Immature natural killer cell (primary cell): ENCODE measurements around the gene CPS1. TPM values are rescaled to one million over a fixed set of nuclear protein-coding genes. Genes with fewer than 3 reads are reported as not detected.

ENCODE experiments used
- DNase-seq, 3 donors: peaks; one replicate each; pipeline ENCODE4 v3.0.0; 2022; ENCODE audit warnings: mixed read lengths in 1 of 3
- H3K27ac Mint-ChIP-seq, 6 donors: one replicate each; pipeline ENCODE4 v1.8.0; 2020; ENCODE audit warnings: mixed read lengths in 6 of 6, mild to moderate bottlenecking in 5 of 6, inconsistent platforms in 4 of 6, moderate library complexity in 3 of 6
- H3K27me3 Mint-ChIP-seq, 3 donors: one replicate each; pipeline ENCODE4 v1.8.0; 2020 to 2021; ENCODE audit warnings: low read depth in 3 of 3, mild to moderate bottlenecking in 3 of 3, mixed read lengths in 3 of 3, moderate library complexity in 3 of 3, inconsistent platforms in 1 of 3
- H3K36me3 Mint-ChIP-seq, 3 donors: one replicate each; pipeline ENCODE4 v1.8.0; 2020; ENCODE audit warnings: mixed read lengths in 3 of 3, inconsistent platforms in 2 of 3, mild to moderate bottlenecking in 2 of 3
- H3K4me1 Mint-ChIP-seq, 2 donors: one replicate each; pipeline ENCODE4 v1.8.0; 2020; ENCODE audit warnings: inconsistent platforms in 2 of 2, mild to moderate bottlenecking in 2 of 2, mixed read lengths in 2 of 2, moderate library complexity in 1 of 2
- H3K4me3 Mint-ChIP-seq, 5 donors: one replicate each; pipeline ENCODE4 v1.8.0; 2020; ENCODE audit warnings: mild to moderate bottlenecking in 5 of 5, mixed read lengths in 5 of 5, inconsistent platforms in 3 of 5, moderate library complexity in 3 of 5
- H3K9me3 Mint-ChIP-seq, 6 donors: one replicate each; pipeline ENCODE4 v1.8.0; 2020; ENCODE audit warnings: mild to moderate bottlenecking in 6 of 6, mixed read lengths in 6 of 6, inconsistent platforms in 4 of 6, moderate library complexity in 3 of 6
- polyA plus RNA-seq, 3 donors: library from polyadenylated mRNA; unstranded; fragments of 300-500 nt; fragmentation: Illumina TruSeq; gene quantifications; one replicate each; pipeline ENCODE4 v1.2.3, GENCODE V29; 2021

CPS1 gene
- polyA plus RNA-seq, 3 donors from 2014 or later = not detected

GRCh38 chr2:210687786-210688470 is 131.5 kb downstream of the CPS1 start:
- Mint-ChIP-seq H3K27ac (no peak overlapping the region), H3K9me3 (peaks cover 0 to 19% (median 3%) of the 10 kb centered on the region in 6 donors), H3K4me1 (no peaks in the 10 kb centered on the region), H3K4me3 (no peak overlapping the region), H3K36me3 (no peaks in the 10 kb centered on the region), H3K27me3 (peaks cover 0 to 4% (median 0%) of the 10 kb centered on the region in 3 donors)
- DNase-seq = no peak

- peaks cover 0 to 9% (median 4%) of the 10 kb centered on the region in 6 donors for H3K9me3 Mint-ChIP-seq
- no peak overlapping the region for H3K27ac Mint-ChIP-seq
- peaks cover 0 to 3% (median 0%) of the 10 kb centered on the region in 3 donors for H3K27me3 Mint-ChIP-seq
- no peak overlapping the region for H3K4me3 Mint-ChIP-seq
- DNase-seq = no peak
- H3K36me3 Mint-ChIP-seq = no peaks in the 10 kb centered on the region
- no peaks in the 10 kb centered on the region for H3K4me1 Mint-ChIP-seq
Measured at GRCh38 chr2:210707900-210708299, 151.5 kb downstream of the CPS1 start.

GRCh38 chr2:210713122-210713521 is 156.7 kb downstream of the CPS1 start:
- Mint-ChIP-seq H3K27ac (no peak overlapping the region), H3K9me3 (peaks cover 0 to 6% (median 2%) of the 10 kb centered on the region in 6 donors), H3K4me3 (no peak overlapping the region), H3K4me1 (no peaks in the 10 kb centered on the region), H3K36me3 (no peaks in the 10 kb centered on the region), H3K27me3 (peaks cover 0 to 4% (median 0%) of the 10 kb centered on the region in 3 donors)
- no peak for DNase-seq

GRCh38 chr2:210715560-210716082 is 159.2 kb downstream of the CPS1 start:
- H3K27ac Mint-ChIP-seq = no peak overlapping the region
- no peak for DNase-seq
- H3K9me3 Mint-ChIP-seq = peaks cover 0 to 8% (median 4%) of the 10 kb centered on the region in 6 donors
- peaks cover 0 to 4% (median 2%) of the 10 kb centered on the region in 3 donors for H3K27me3 Mint-ChIP-seq
- H3K4me1 Mint-ChIP-seq = no peaks in the 10 kb centered on the region
- H3K4me3 Mint-ChIP-seq = no peak overlapping the region
- no peaks in the 10 kb centered on the region for H3K36me3 Mint-ChIP-seq

- Mint-ChIP-seq H3K4me3 (no peak overlapping the region), H3K4me1 (no peaks in the 10 kb centered on the region), H3K27me3 (peaks cover 0 to 2% (median 0%) of the 10 kb centered on the region in 3 donors), H3K27ac (no peak overlapping the region), H3K9me3 (peaks cover 2 to 8% (median 4%) of the 10 kb centered on the region in 6 donors), H3K36me3 (no peaks in the 10 kb centered on the region)
- no peak for DNase-seq
Measured at GRCh38 chr2:210718503-210718902, 162.1 kb downstream of the CPS1 start.

GRCh38 chr2:210722092-210722491 is 165.7 kb downstream of the CPS1 start:
- H3K27me3 Mint-ChIP-seq = peaks cover 0 to 2% (median 0%) of the 10 kb centered on the region in 3 donors
- no peak overlapping the region for H3K4me3 Mint-ChIP-seq
- H3K9me3 Mint-ChIP-seq = peaks cover 0 to 8% (median under 1%) of the 10 kb centered on the region in 6 donors

GRCh38 chr2:210727549-210727948 is 171.2 kb downstream of the CPS1 start:
- no peaks in the 10 kb centered on the region for H3K27me3 Mint-ChIP-seq
- H3K9me3 Mint-ChIP-seq = peaks cover 0 to 14% (median 7%) of the 10 kb centered on the region in 6 donors
- H3K27ac Mint-ChIP-seq = no peak overlapping the region
- no peaks in the 10 kb centered on the region for H3K4me1 Mint-ChIP-seq
- DNase-seq = no peak
- H3K4me3 Mint-ChIP-seq = no peak overlapping the region
- H3K36me3 Mint-ChIP-seq = no peaks in the 10 kb centered on the region

More at GRCh38 chr2:210722092-210722491, 165.7 kb downstream of the CPS1 start:
- Mint-ChIP-seq H3K4me1 (no peaks in the 10 kb centered on the region), H3K27ac (no peak overlapping the region), H3K36me3 (no peaks in the 10 kb centered on the region)
- no peak for DNase-seq

Other genes starting within 250 kb of the CPS1 start
- gene MYL1, start 241.4 kb upstream of the CPS1 start, polyA plus RNA-seq = not detected
- gene LANCL1, start 79.8 kb upstream of the CPS1 start, polyA plus RNA-seq = 10 to 100 TPM; 20.4 to 28.7 (median 26.6) TPM